Chondrocyte (in vitro differentiated cells): ENCODE measurements around the gene APBA3. TPM values are rescaled to one million over a fixed set of nuclear protein-coding genes. Genes with fewer than 3 reads are reported as not detected.

Experiments used
- DNase-seq: peaks from one replicate; pipeline ENCODE4 v3.0.0; 2021; ENCODE audit warnings: mixed read lengths, low spot score
- H3K27ac Mint-ChIP-seq: one replicate; pipeline ENCODE4 v1.8.0; 2021; ENCODE audit warnings: mild to moderate bottlenecking, moderate library complexity, mixed read lengths; ENCODE audit not compliant: unreplicated experiment
- H3K27me3 Mint-ChIP-seq: 2 replicates; pipeline ENCODE4 v1.8.0; 2021; ENCODE audit warnings: low read depth, mixed read lengths
- H3K36me3 Mint-ChIP-seq: 2 replicates; pipeline ENCODE4 v1.8.0; 2021; ENCODE audit warnings: low read depth, mixed read lengths
- H3K4me1 Mint-ChIP-seq: 2 replicates; pipeline ENCODE4 v1.8.0; 2021; ENCODE audit warnings: low read depth, mild to moderate bottlenecking, mixed read lengths
- H3K4me3 Mint-ChIP-seq: one replicate; pipeline ENCODE4 v1.8.0; 2021; ENCODE audit warnings: mild to moderate bottlenecking, moderate library complexity, mixed read lengths; ENCODE audit not compliant: unreplicated experiment
- H3K9me3 Mint-ChIP-seq: 2 replicates; pipeline ENCODE4 v1.8.0; 2021; ENCODE audit warnings: low read depth, mixed read lengths
- total RNA-seq: library from RNA; stranded (reverse); gene quantifications from 3 replicates; pipeline ENCODE4 v1.2.1, GENCODE V29; 2021
- TF ChIP-seq, protein P1 (sequence below): fragments of 200-600 bp; sonication (generic); IDR thresholded peaks from 2 replicates; pipeline ENCODE4 v1.5.0; 2021; ENCODE audit warnings: antibody characterized with exemption, mild to moderate bottlenecking, moderate library complexity

The APBA3 gene
- total RNA-seq, 1 donor from 2014 or later: 18.2 TPM

DNA sequence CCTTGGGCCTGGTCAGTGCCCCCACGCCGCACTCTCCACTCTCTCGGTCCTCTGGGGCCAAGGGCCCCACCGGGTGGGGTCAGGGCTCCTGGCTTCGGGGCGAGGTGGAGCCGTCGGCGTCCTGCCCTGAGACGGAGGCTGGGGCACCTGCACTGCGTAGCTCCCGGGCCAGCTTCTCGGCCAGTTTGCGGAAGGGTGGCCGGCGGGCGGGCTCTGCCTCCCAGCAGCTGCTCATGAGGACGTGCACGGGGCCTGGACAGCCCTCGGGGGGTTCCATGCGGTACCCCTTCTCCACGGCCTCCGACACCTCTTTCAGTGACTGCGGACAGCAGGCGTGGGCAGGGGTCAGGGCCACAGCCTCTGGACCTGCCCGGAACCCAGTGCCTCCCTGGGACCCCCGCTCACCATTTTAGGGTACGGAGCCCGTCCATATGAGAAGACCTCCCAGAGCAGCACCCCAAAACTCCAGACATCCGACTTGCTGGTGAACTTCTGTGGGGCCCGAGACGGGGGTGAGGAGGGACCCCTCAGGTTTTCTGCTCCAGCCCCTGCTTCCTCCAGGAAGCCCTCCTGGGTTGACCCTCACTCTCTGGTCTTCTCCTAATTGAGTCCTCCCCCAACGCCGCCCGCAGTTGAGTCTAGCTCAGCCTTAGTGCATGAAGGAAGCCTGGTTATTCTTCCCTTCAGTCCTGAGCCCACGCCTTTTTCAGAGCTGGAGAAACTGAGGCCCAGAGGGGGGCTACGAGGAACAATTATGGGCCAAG, 16.8 kb upstream of the APBA3 start:
- peaks cover 17% of the 10 kb centered on the region for H3K9me3 Mint-ChIP-seq
- peaks cover 2% of the 10 kb centered on the region for H3K27me3 Mint-ChIP-seq
- peaks cover 9% of the 10 kb centered on the region for H3K36me3 Mint-ChIP-seq
- no peak for DNase-seq
- TF ChIP-seq, protein P1, sequence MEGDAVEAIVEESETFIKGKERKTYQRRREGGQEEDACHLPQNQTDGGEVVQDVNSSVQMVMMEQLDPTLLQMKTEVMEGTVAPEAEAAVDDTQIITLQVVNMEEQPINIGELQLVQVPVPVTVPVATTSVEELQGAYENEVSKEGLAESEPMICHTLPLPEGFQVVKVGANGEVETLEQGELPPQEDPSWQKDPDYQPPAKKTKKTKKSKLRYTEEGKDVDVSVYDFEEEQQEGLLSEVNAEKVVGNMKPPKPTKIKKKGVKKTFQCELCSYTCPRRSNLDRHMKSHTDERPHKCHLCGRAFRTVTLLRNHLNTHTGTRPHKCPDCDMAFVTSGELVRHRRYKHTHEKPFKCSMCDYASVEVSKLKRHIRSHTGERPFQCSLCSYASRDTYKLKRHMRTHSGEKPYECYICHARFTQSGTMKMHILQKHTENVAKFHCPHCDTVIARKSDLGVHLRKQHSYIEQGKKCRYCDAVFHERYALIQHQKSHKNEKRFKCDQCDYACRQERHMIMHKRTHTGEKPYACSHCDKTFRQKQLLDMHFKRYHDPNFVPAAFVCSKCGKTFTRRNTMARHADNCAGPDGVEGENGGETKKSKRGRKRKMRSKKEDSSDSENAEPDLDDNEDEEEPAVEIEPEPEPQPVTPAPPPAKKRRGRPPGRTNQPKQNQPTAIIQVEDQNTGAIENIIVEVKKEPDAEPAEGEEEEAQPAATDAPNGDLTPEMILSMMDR: no peak
- no peak overlapping the region for H3K27ac Mint-ChIP-seq
- H3K4me3 Mint-ChIP-seq: no peak overlapping the region
- H3K4me1 Mint-ChIP-seq: no peaks in the 10 kb centered on the region

DNA sequence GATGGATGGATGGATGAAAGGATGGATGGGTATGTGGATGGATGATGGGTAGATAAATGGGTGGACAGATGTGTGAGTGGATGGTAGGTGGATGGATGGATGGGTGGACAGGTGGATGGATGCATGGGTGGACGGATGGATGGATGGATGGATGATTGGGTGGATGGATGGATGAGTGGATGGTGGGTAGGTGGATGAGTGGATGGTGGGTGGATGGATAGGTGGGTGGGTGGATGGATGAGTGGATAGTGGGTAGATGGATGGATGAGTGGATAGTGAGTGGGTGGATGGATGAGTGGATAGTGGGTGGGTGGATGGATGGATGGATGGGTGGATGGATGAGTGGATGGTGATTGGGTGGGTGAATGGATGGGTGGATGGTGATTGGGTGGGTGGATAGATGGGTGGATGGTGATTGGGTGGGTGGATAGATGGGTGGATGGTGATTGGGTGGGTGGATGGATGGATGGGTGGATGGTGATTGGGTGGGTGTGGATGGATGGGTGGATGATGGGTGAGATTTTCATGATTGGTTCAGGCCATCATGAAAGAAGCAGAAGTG, 15.1 kb upstream of the APBA3 start:
- TF ChIP-seq, protein P1: no peak
- no peaks in the 10 kb centered on the region for H3K4me1 Mint-ChIP-seq
- H3K27me3 Mint-ChIP-seq: peaks cover 2% of the 10 kb centered on the region

DNA sequence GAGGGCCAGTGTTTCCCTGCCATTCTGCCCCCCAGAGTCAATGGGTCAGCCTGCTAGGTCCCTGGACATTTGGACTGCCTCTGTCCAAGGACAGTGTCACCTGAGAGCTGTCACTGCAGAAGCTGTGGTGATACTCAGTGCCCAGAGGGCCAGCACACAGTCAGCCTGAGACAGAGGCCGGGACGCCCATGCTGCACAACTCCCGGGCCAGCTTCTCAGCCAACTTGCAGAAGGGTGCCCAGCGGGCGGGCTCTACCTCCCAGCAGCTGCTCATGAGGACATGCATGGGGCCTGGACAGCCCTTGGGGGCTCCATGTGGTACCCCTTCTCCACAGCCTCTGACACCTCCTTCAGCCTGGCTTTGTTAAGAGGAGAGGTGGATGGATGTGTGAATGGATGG, 14.3 kb upstream of the APBA3 start:
- Mint-ChIP-seq H3K27ac (no peak overlapping the region), H3K27me3 (peaks cover 2% of the 10 kb centered on the region), H3K36me3 (no peaks in the 10 kb centered on the region), H3K9me3 (peaks cover under 1% of the 10 kb centered on the region), H3K4me1 (no peaks in the 10 kb centered on the region), H3K4me3 (no peak overlapping the region)
- TF ChIP-seq, protein P1: no peak
- no peak for DNase-seq

More for the DNA sequence above, 15.1 kb upstream of the APBA3 start:
- Mint-ChIP-seq H3K36me3 (peaks cover 1% of the 10 kb centered on the region), H3K4me3 (no peak overlapping the region), H3K9me3 (peaks cover 8% of the 10 kb centered on the region), H3K27ac (no peak overlapping the region)
- DNase-seq: no peak

DNA sequence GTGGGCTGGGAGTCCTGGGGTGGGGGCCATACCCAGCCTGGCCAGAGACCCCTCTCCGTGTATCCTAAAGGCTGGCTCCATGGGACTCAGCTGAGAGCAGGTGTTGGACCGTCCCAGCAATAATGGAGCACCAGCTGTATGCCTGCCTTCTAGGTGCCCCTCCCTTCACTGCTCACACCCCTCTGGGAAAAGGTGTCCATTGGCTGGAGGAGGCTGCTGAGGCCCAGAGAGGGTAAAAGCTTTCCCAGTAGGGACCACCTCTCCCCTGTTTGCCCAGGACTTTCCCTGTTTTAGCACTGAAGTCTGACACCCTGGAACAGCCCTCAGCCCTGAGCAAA, 13.9 kb upstream of the APBA3 start:
- DNase-seq: no peak
- no peak overlapping the region for H3K4me3 Mint-ChIP-seq
- no peaks in the 10 kb centered on the region for H3K9me3 Mint-ChIP-seq
- TF ChIP-seq, protein P1: no peak
- no peak overlapping the region for H3K27ac Mint-ChIP-seq
- no peaks in the 10 kb centered on the region for H3K4me1 Mint-ChIP-seq
- peaks cover 2% of the 10 kb centered on the region for H3K27me3 Mint-ChIP-seq
- H3K36me3 Mint-ChIP-seq: no peaks in the 10 kb centered on the region

DNA sequence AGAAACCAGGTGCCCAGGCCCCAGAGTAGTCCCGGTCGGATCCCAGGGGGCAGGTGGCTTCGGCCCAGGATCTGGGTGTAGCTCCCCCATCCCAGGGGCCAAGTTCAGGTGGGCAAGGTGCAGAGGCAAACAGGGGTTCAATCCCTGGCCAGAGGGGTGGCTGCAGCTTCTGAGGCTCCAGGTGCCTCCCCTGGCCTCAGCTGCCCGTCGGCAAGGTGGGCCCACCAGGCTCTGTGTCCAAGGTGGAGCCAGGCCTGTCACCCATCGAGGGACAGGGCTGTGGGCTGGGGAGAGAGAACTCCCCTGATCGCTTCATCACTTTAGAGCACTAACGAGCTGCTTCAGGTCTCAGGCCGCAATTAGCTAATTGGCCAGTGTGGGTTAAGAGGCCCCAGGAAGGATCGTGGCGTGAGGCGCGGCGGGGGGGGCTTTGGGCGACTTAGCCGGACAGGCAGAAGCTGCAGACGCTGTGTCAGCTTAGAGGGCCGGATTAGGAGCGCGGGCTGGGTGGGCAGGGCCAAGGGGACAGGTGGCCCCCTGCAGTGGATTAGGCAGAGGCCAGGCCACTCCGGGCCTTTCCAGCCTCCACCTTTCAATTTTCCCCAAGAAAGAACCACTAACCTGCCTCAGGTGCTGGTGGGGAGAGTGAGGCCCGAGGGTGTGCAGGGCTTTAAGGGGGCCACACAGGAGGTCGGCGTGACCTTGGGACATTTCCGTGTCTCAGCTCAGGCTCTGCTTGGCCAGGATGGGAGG, 13.3 kb upstream of the APBA3 start:
- Mint-ChIP-seq H3K27me3 (peaks cover 2% of the 10 kb centered on the region), H3K36me3 (no peaks in the 10 kb centered on the region), H3K4me3 (no peak overlapping the region), H3K9me3 (no peaks in the 10 kb centered on the region), H3K4me1 (no peaks in the 10 kb centered on the region), H3K27ac (no peak overlapping the region)
- no peak for DNase-seq
- TF ChIP-seq, protein P1: no peak
